ENCODE results near the gene AGAP1. TPM values are rescaled to one million over a fixed set of nuclear protein-coding genes. Genes with fewer than 3 reads are reported as not detected.

The AGAP1 gene
- total and polyA plus RNA-seq, 7 donors = 4.2 to 21.6 (median 16.6) TPM

GRCh38 chr2:236166796-236167296 is 673.0 kb downstream of the AGAP1 start:
- DNase-seq (no peak), ATAC-seq (peak in 1 of 4 donors; percentile 6)
- H3K36me3 ChIP-seq (ENCODE audit: insufficient read depth in 1 of 2, low read depth in 1 of 2) = no peaks in the 10 kb centered on the region
- H3K27me3 ChIP-seq (ENCODE audit: insufficient read depth in 3 of 3, low read length in 2 of 3) = peaks cover 3 to 100% (median 65%) of the 10 kb centered on the region in 3 donors
- H3K4me3 ChIP-seq = peak overlapping the region; percentile 62
- peaks cover 24% of the 10 kb centered on the region for H3K4me1 ChIP-seq
- H3K27ac ChIP-seq = no peak overlapping the region
- H3K9me3 ChIP-seq = no peaks in the 10 kb centered on the region
- TF ChIP-seq CTCF (IDR thresholded peaks at IDR 0.05) = no peak
- WGBS, 3 donors = 5 to 8% (median 8%) methylated on average over 22 to 29 of the region's 29 CpGs
- intact Hi-C loops (cut with DNase I) = no loop called here

- DNase-seq = no peak
- Histone ChIP-seq H3K27ac (no peak overlapping the region), H3K36me3 (ENCODE audit: insufficient read depth in 1 of 2, low read depth in 1 of 2) (no peaks in the 10 kb centered on the region), H3K9me3 (no peaks in the 10 kb centered on the region), H3K4me1 (peaks cover 24% of the 10 kb centered on the region), H3K4me3 (peak overlapping the region; percentile 62), H3K27me3 (ENCODE audit: insufficient read depth in 3 of 3, low read length in 2 of 3) (peaks cover 3 to 100% (median 66%) of the 10 kb centered on the region in 3 donors)
- 1% methylated on average over 59 to 112 of the region's 112 CpGs for WGBS, 3 donors
- ATAC-seq = peak; percentile 35 to 54 (median 46)
- TF ChIP-seq CTCF (IDR thresholded peaks at IDR 0.05) = peak; percentile 1
- intact Hi-C loops (cut with DNase I) = no loop called here
Observed at GRCh38 chr2:236167297-236168109, 673.7 kb downstream of the AGAP1 start.

GRCh38 chr2:236168110-236169080 is 674.6 kb downstream of the AGAP1 start, which contains the start of gene GBX2:
Gene GBX2, minus strand, starts transcription at chr2:236168386. Its CDS starts 415 bp downstream, at chr2:236167971.
- H3K9me3 ChIP-seq = no peaks in the 10 kb centered on the region
- 2 to 3% (median 3%) methylated on average over 70 to 105 of the region's 105 CpGs for WGBS, 3 donors
- H3K36me3 ChIP-seq (ENCODE audit: insufficient read depth in 1 of 2, low read depth in 1 of 2) = no peaks in the 10 kb centered on the region
- peaks cover 24% of the 10 kb centered on the region for H3K4me1 ChIP-seq
- intact Hi-C loops (cut with DNase I) = no loop called here
- peaks cover 3 to 100% (median 67%) of the 10 kb centered on the region in 3 donors for H3K27me3 ChIP-seq (ENCODE audit: insufficient read depth in 3 of 3, low read length in 2 of 3)
- ATAC-seq = peak; percentile 60 to 86 (median 78)
- H3K4me3 ChIP-seq = peak within 1 kb of the TSS; percentile 62
- H3K27ac ChIP-seq = no peak within 1 kb of the TSS
- DNase-seq = peak in 1 of 2 donors; percentile 69
- no peak for TF ChIP-seq CTCF (IDR thresholded peaks at IDR 0.05)

GRCh38 chr2:236169151-236169721 is 675.4 kb downstream of the AGAP1 start:
- Histone ChIP-seq H3K9me3 (no peaks in the 10 kb centered on the region), H3K27ac (no peak overlapping the region), H3K4me3 (no peak overlapping the region), H3K4me1 (peaks cover 20% of the 10 kb centered on the region), H3K36me3 (ENCODE audit: insufficient read depth in 1 of 2, low read depth in 1 of 2) (no peaks in the 10 kb centered on the region), H3K27me3 (ENCODE audit: insufficient read depth in 3 of 3, low read length in 2 of 3) (peaks cover 3 to 100% (median 64%) of the 10 kb centered on the region in 3 donors)
- ATAC-seq = no peak
- DNase-seq = no peak
- 22 to 32% (median 31%) methylated on average over 36 of the region's 36 CpGs for WGBS, 3 donors
- intact Hi-C loops (cut with DNase I) = no loop called here
- no peak for TF ChIP-seq CTCF (IDR thresholded peaks at IDR 0.05)
